ENCODE results near the gene F2R.

Gene F2R

DNA sequence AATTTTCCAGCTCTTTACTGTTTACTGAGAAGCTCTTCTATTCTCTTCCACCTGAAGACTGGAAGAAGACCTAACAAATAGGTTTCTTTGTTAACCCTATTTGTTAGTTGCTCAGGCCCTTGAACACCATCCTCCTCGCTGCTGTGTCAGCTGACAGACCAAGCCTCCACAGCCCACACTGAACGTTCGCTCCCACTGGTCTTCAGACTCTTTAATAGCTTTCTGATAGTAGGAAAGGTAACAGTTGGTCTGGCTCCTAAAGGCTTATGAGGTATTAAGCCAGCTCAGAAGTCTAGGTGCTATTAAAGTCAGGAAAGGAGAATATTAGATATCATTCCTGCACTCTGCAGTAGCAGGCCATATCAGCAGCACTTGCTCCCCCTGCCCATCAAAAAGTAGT lies 23.3 kb upstream of the F2R start:
- Histone ChIP-seq H3K9ac (ENCODE audit: low read length) (no peak overlapping the region), H3K4me3 (ENCODE audit: low read length) (no peak overlapping the region), H3K36me3 (ENCODE audit: control insufficient read depth, insufficient read depth, low read length) (peaks cover 2% of the 10 kb centered on the region), H3K27me3 (ENCODE audit: control insufficient read depth, insufficient read depth, low read length) (no peaks in the 10 kb centered on the region), H3K27ac (ENCODE audit: low read depth, low read length) (no peak overlapping the region), H3K4me1 (ENCODE audit: control insufficient read depth, insufficient read depth, low read length) (no peaks in the 10 kb centered on the region)

DNA sequence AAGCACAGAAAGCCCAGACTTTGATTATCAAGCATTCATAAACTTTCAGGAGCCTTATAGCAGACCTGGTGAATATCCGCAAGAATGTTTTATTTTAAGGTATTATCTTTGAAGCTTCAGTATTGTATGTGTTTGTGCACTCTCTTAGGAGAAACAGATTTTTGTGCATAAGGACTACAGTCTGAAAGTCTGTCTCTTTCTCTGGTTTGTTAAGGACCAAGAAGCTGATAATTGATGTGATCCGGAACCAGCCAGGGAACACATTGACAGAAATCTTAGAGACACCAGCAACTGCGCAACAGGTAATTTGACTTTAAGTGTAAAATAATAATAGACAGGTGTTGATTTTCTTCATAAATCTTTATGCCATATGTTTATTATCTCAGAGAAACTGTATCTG lies 22.8 kb upstream of the F2R start:
- Histone ChIP-seq H3K4me3 (ENCODE audit: low read length) (no peak overlapping the region), H3K4me1 (ENCODE audit: control insufficient read depth, insufficient read depth, low read length) (no peaks in the 10 kb centered on the region), H3K36me3 (ENCODE audit: control insufficient read depth, insufficient read depth, low read length) (peaks cover 2% of the 10 kb centered on the region)

DNA sequence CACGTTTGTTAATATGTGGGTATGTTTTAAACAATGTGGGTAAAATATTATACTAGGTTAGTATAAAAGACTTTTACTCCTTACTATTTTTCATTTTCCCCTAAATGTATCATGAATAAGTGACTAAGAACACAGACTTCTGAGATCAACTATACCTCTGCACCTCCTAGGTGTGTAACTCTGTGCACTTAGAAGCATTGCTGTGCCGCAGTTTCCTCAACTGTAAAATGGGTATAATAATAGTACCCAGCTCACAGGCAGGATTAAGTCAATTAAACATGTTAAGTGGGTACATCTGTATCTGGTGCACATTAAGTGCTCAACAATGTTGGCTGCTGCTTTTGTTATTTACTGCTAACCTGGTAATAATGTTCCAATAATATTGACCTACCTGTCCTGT lies 21.6 kb upstream of the F2R start:
- no peaks in the 10 kb centered on the region for H3K27me3 ChIP-seq (ENCODE audit: control insufficient read depth, insufficient read depth, low read length)
- H3K4me3 ChIP-seq (ENCODE audit: low read length): no peak overlapping the region
- peaks cover 2% of the 10 kb centered on the region for H3K36me3 ChIP-seq (ENCODE audit: control insufficient read depth, insufficient read depth, low read length)
- H3K4me1 ChIP-seq (ENCODE audit: control insufficient read depth, insufficient read depth, low read length): no peaks in the 10 kb centered on the region
- no peak overlapping the region for H3K9ac ChIP-seq (ENCODE audit: low read length)
- H3K27ac ChIP-seq (ENCODE audit: low read depth, low read length): no peak overlapping the region

More for the DNA sequence above, 22.8 kb upstream of the F2R start:
- Histone ChIP-seq H3K9ac (ENCODE audit: low read length) (no peak overlapping the region), H3K27ac (ENCODE audit: low read depth, low read length) (no peak overlapping the region), H3K27me3 (ENCODE audit: control insufficient read depth, insufficient read depth, low read length) (no peaks in the 10 kb centered on the region)

DNA sequence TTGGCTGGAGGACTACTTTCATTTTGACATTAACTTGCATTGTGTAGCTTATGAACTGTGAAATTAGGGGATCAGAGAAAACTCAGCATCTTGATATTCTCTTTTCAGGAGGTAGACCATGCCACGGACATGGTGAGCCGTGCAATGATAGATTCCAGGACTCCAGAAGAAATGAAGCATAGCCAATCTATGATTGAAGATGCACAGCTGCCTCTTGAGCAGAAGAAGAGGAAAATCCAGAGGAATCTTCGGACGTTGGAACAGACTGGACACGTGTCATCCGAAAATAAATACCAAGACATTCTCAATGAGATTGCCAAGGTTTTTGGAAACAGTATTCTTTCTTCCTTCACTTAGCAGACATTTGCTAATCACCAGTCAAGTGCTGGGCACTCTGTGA lies 20.6 kb upstream of the F2R start:
- H3K9ac ChIP-seq (ENCODE audit: low read length): no peak overlapping the region
- no peak overlapping the region for H3K27ac ChIP-seq (ENCODE audit: low read depth, low read length)
- peaks cover 2% of the 10 kb centered on the region for H3K36me3 ChIP-seq (ENCODE audit: control insufficient read depth, insufficient read depth, low read length)
- H3K27me3 ChIP-seq (ENCODE audit: control insufficient read depth, insufficient read depth, low read length): no peaks in the 10 kb centered on the region
- no peak overlapping the region for H3K4me3 ChIP-seq (ENCODE audit: low read length)
- no peaks in the 10 kb centered on the region for H3K4me1 ChIP-seq (ENCODE audit: control insufficient read depth, insufficient read depth, low read length)

DNA sequence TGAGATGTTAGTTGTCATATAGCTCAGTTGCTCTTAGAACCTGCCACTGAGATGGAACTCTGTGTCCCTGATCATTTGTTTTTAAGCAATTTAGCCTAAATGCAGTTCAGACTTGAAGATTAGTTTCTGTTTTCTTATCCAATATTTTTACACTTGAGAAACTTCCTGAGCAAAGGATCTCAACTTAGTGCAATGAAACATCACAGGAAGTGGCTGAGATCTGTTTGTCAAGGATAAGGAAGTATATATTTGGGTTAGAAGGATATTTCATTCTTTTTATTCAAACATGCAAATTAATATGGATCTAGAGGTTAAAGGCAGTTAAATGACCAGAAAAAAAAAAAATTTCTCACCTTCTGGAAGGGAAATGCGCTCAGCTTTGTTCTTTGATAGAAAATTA lies 19.7 kb upstream of the F2R start:
- no peak overlapping the region for H3K27ac ChIP-seq (ENCODE audit: low read depth, low read length)
- H3K4me3 ChIP-seq (ENCODE audit: low read length): no peak overlapping the region
- H3K4me1 ChIP-seq (ENCODE audit: control insufficient read depth, insufficient read depth, low read length): no peaks in the 10 kb centered on the region
- no peaks in the 10 kb centered on the region for H3K27me3 ChIP-seq (ENCODE audit: control insufficient read depth, insufficient read depth, low read length)
- H3K9ac ChIP-seq (ENCODE audit: low read length): no peak overlapping the region
- H3K36me3 ChIP-seq (ENCODE audit: control insufficient read depth, insufficient read depth, low read length): peaks cover 2% of the 10 kb centered on the region

DNA sequence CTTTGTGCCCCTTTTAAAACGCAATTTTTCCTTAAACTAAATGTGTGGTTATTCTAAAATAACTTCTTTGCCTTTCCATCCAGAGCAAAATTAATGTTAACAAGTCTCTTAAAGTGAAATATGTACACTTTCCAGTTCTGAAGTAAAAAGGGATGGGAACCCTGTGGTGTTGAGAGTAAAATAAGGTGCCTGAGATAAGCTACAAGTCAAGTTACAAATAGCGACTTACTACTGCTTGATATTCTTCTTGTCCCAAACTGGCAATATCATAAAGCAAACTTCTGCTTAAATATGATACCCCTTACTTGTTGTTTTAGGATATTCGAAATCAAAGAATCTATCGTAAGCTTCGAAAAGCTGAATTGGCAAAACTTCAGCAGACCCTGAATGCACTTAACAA lies 18.3 kb upstream of the F2R start:
- H3K36me3 ChIP-seq (ENCODE audit: control insufficient read depth, insufficient read depth, low read length): peaks cover 2% of the 10 kb centered on the region
- H3K27me3 ChIP-seq (ENCODE audit: control insufficient read depth, insufficient read depth, low read length): no peaks in the 10 kb centered on the region
- no peak overlapping the region for H3K27ac ChIP-seq (ENCODE audit: low read depth, low read length)
- no peak overlapping the region for H3K4me3 ChIP-seq (ENCODE audit: low read length)
- no peak overlapping the region for H3K9ac ChIP-seq (ENCODE audit: low read length)
- no peaks in the 10 kb centered on the region for H3K4me1 ChIP-seq (ENCODE audit: control insufficient read depth, insufficient read depth, low read length)

DNA sequence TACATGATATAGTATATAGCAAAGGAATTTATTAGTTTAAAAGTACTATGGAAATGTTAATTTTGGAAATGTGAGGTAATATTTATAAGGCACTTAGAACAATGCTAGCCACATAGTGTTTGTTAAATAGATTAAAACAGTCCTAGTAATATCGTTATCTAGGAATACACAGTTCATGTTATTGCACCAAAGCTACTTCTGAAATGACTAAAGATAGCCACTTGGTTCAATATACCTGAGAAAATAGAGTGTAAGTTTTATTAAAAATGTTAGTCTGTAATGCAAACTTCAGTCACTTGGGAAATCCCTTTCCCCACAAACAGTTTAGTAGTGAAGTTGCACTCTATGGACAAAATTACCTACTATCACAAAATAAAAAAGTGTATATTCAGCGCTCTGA lies 15.4 kb upstream of the F2R start:
- Histone ChIP-seq H3K4me3 (ENCODE audit: low read length) (no peak overlapping the region), H3K9ac (ENCODE audit: low read length) (no peak overlapping the region), H3K4me1 (ENCODE audit: control insufficient read depth, insufficient read depth, low read length) (no peaks in the 10 kb centered on the region), H3K36me3 (ENCODE audit: control insufficient read depth, insufficient read depth, low read length) (peaks cover under 1% of the 10 kb centered on the region), H3K27ac (ENCODE audit: low read depth, low read length) (no peak overlapping the region), H3K27me3 (ENCODE audit: control insufficient read depth, insufficient read depth, low read length) (no peaks in the 10 kb centered on the region)

DNA sequence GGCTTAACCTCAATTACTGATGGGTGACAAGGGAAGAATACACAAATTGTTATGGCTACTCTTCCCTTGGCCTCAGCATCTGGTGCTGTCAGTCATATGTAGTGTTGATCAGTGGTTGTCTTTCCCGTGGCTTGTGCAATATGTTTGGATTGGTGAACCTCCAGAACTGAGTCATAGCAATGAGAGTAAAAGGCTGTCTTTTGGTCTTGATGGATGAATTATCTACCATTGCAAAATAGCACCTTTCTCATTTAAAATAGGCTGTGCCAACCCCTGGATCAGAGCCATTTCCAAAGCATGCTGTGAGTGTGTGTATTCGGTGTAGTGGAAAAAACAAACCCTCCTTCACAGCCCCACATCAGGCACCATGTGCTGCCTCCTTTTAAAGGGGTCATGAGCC lies 14.6 kb upstream of the F2R start:
- no peaks in the 10 kb centered on the region for H3K27me3 ChIP-seq (ENCODE audit: control insufficient read depth, insufficient read depth, low read length)
- no peaks in the 10 kb centered on the region for H3K36me3 ChIP-seq (ENCODE audit: control insufficient read depth, insufficient read depth, low read length)
- H3K4me3 ChIP-seq (ENCODE audit: low read length): no peak overlapping the region
- H3K4me1 ChIP-seq (ENCODE audit: control insufficient read depth, insufficient read depth, low read length): no peaks in the 10 kb centered on the region
- no peak overlapping the region for H3K27ac ChIP-seq (ENCODE audit: low read depth, low read length)
- H3K9ac ChIP-seq (ENCODE audit: low read length): no peak overlapping the region

DNA sequence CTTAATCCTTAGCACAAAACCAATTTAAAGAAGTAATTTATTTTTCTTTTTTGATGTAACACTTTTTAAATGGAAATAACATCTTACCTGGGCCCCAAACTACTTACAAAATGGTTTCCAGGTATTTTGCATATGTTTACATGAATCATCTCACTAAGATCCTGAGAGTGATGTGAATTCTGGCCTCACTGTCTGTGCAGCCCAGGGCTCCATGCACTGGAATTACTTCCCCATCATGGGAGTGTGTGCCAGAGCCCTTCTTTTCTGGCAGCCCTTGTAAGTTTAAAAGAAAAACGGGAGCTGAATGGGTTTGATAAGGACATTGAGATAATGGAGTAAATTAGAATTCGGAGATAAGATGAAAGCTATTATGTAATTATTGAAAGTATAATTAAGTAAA lies 12.2 kb upstream of the F2R start:
- H3K27ac ChIP-seq (ENCODE audit: low read depth, low read length): no peak overlapping the region
- no peaks in the 10 kb centered on the region for H3K27me3 ChIP-seq (ENCODE audit: control insufficient read depth, insufficient read depth, low read length)
- no peaks in the 10 kb centered on the region for H3K36me3 ChIP-seq (ENCODE audit: control insufficient read depth, insufficient read depth, low read length)
- no peaks in the 10 kb centered on the region for H3K4me1 ChIP-seq (ENCODE audit: control insufficient read depth, insufficient read depth, low read length)
- no peak overlapping the region for H3K4me3 ChIP-seq (ENCODE audit: low read length)
- H3K9ac ChIP-seq (ENCODE audit: low read length): no peak overlapping the region

DNA sequence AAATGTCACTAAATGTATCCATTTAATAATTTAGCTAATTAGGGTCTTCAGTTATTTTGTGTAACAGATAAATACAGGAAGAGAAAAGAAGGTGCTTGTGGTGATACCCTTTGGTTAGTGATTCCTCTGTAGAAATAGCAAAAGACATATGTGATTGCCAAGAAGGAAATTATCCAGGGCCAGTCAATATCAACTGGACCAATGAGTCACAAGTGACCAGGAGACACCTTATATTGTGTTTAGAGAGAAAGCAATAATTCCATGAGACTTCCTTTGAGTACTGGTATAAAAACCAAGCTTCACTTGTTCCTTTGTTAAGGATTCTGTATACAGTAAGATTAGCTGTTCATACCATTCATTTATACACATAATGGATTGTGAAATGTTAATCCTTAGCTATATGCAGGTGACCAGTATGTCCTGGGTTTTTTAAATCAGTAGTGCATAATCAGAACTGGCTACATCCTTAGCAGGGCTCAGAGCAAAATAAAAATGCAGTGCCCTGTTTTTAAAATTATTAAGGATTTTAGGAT lies 11.7 kb upstream of the F2R start:
- Histone ChIP-seq H3K4me3 (ENCODE audit: low read length) (no peak overlapping the region), H3K9ac (ENCODE audit: low read length) (no peak overlapping the region), H3K4me1 (ENCODE audit: control insufficient read depth, insufficient read depth, low read length) (no peaks in the 10 kb centered on the region), H3K27me3 (ENCODE audit: control insufficient read depth, insufficient read depth, low read length) (no peaks in the 10 kb centered on the region), H3K36me3 (ENCODE audit: control insufficient read depth, insufficient read depth, low read length) (no peaks in the 10 kb centered on the region), H3K27ac (ENCODE audit: low read depth, low read length) (no peak overlapping the region)

DNA sequence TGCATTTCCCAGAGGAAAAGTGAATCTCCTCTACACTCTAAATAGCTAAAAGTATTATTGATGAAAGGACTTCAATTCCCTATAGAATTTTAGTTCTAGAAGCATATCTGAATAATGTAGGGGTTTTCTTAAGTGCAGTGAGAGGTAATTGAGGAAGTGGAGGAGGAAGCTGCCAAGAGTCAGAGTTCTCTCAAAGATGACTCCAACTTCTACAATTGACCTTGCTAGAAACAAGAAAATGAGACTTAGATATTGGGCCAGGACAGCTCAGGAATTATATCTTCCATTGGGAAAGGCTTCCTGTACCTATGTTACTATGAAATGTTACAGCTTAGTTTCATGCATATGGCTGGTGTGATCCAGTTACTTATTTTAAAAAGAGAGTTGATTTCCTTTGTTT lies 10.4 kb upstream of the F2R start:
- no peaks in the 10 kb centered on the region for H3K36me3 ChIP-seq (ENCODE audit: control insufficient read depth, insufficient read depth, low read length)
- no peak overlapping the region for H3K27ac ChIP-seq (ENCODE audit: low read depth, low read length)

DNA sequence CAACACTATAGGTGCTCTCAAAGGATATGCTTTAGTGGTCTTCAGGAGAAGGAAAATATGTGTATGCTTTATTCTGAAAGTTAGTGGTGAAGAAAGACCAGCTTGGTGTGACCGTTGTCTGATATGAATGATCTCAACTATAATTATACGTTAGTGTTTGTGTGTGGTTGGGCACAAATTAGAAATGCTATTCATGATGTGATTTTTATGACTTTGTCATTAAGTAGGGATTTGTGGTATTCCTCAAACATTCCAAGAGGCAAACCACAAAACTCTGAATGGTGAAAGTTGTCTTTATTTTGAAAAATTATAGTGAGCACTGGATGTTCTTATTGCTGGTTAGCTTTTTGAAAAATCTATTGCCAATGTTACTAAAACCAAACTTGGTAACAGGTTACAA lies 6.2 kb upstream of the F2R start:
- Histone ChIP-seq H3K36me3 (ENCODE audit: control insufficient read depth, insufficient read depth, low read length) (no peaks in the 10 kb centered on the region), H3K27ac (ENCODE audit: low read depth, low read length) (no peak overlapping the region), H3K4me1 (ENCODE audit: control insufficient read depth, insufficient read depth, low read length) (no peaks in the 10 kb centered on the region), H3K9ac (ENCODE audit: low read length) (no peak overlapping the region), H3K27me3 (ENCODE audit: control insufficient read depth, insufficient read depth, low read length) (peaks cover 2% of the 10 kb centered on the region), H3K4me3 (ENCODE audit: low read length) (no peak overlapping the region)

More for the DNA sequence above, 10.4 kb upstream of the F2R start:
- no peak overlapping the region for H3K9ac ChIP-seq (ENCODE audit: low read length)
- H3K27me3 ChIP-seq (ENCODE audit: control insufficient read depth, insufficient read depth, low read length): no peaks in the 10 kb centered on the region
- H3K4me1 ChIP-seq (ENCODE audit: control insufficient read depth, insufficient read depth, low read length): no peaks in the 10 kb centered on the region
- H3K4me3 ChIP-seq (ENCODE audit: low read length): no peak overlapping the region

DNA sequence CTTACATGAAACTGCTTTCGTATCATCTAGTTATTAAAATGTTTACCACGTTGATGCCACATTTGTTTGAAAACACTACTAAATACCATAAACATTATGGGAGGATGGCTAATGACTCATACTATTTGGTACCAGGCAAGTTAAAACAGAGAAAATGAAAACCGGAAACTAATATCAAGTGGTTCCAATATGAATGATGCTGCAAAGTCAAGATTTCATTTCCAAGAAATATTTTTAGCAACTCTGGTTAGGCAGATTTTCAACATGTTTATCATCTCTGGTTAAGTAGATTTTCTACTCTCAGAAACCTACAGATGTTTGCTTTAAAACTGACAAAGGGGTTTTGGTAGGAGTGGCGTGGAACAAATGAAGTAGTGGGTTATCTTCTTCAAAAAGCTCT lies 4.9 kb upstream of the F2R start:
- Histone ChIP-seq H3K9ac (ENCODE audit: low read length) (no peak overlapping the region), H3K4me1 (ENCODE audit: control insufficient read depth, insufficient read depth, low read length) (no peaks in the 10 kb centered on the region), H3K27me3 (ENCODE audit: control insufficient read depth, insufficient read depth, low read length) (peaks cover 5% of the 10 kb centered on the region), H3K27ac (ENCODE audit: low read depth, low read length) (no peak overlapping the region), H3K4me3 (ENCODE audit: low read length) (no peak overlapping the region), H3K36me3 (ENCODE audit: control insufficient read depth, insufficient read depth, low read length) (no peaks in the 10 kb centered on the region)

Measured in rectal smooth muscle tissue (tissue), 1 donor.